Lung microvascular endothelial cell (primary cell): ENCODE data around the gene ITGA7. TPM values are rescaled to one million over a fixed set of nuclear protein-coding genes. Genes with fewer than 3 reads are reported as not detected.

Source experiments
- DNase-seq, 2 donors: peaks; one replicate each; pipeline versions ENCODE4 v3.0.0 to v3.0.0-alpha.2; 2010; ENCODE audit warnings: low read depth in 2 of 2
- total RNA-seq: library from RNA; depleted of rRNA; stranded (reverse); fragments of >200 nt; gene quantifications from 2 replicates; pipeline ENCODE4 v1.2.1, GENCODE V29; 2014

The ITGA7 gene
- total RNA-seq, 1 donor from 2014 or later, result 0.20 TPM

- DNase-seq, result no peak
Observed at GRCh38 chr12:55733858-55734257, 26.2 kb upstream of the ITGA7 start.

GRCh38 chr12:55733021-55733555 is 25.4 kb upstream of the ITGA7 start:
- no peak for DNase-seq

GRCh38 chr12:55732288-55732687 is 24.6 kb upstream of the ITGA7 start:
- no peak for DNase-seq

GRCh38 chr12:55729819-55730818 is 22.4 kb upstream of the ITGA7 start:
- peak in 1 of 2 donors; percentile 83 for DNase-seq

GRCh38 chr12:55728939-55729818 is 21.5 kb upstream of the ITGA7 start, which contains the start of gene CD63:
Gene CD63, minus strand, starts transcription at chr12:55729009. Its CDS starts 668 bp downstream, at chr12:55728341.
- peak; percentile 91 to 96 for DNase-seq

GRCh38 chr12:55728186-55728938 is 20.7 kb upstream of the ITGA7 start:
- DNase-seq, result peak; percentile 76 to 78

- peak; percentile 58 to 59 for DNase-seq
Observed at GRCh38 chr12:55727643-55728185, 20.0 kb upstream of the ITGA7 start.

GRCh38 chr12:55726971-55727370 is 19.3 kb upstream of the ITGA7 start:
- peak in 1 of 2 donors; percentile 21 for DNase-seq

- DNase-seq, result no peak
Observed at GRCh38 chr12:55725556-55725955, 17.9 kb upstream of the ITGA7 start.

- DNase-seq, result no peak
Observed at GRCh38 chr12:55724940-55725309, 17.2 kb upstream of the ITGA7 start.

GRCh38 chr12:55724226-55724939 is 16.7 kb upstream of the ITGA7 start:
- peak; percentile 77 to 79 for DNase-seq

GRCh38 chr12:55723516-55724225 is 16.0 kb upstream of the ITGA7 start:
- DNase-seq, result no peak

GRCh38 chr12:55722948-55723347 is 15.2 kb upstream of the ITGA7 start:
- DNase-seq, result no peak

GRCh38 chr12:55721601-55722213 is 14.0 kb upstream of the ITGA7 start:
- no peak for DNase-seq

- DNase-seq, result peak; percentile 59 to 93
Observed at GRCh38 chr12:55720894-55721444, 13.3 kb upstream of the ITGA7 start.

- DNase-seq, result no peak
Observed at GRCh38 chr12:55720071-55720564, 12.4 kb upstream of the ITGA7 start, which contains the start of gene RDH5. Gene RDH5, plus strand, starts transcription at chr12:55720393. Its CDS starts 792 bp downstream, at chr12:55721185.

- no peak for DNase-seq
Observed at GRCh38 chr12:55719371-55719770, 11.7 kb upstream of the ITGA7 start.

- no peak for DNase-seq
Observed at GRCh38 chr12:55718624-55719275, 11.0 kb upstream of the ITGA7 start.
